ENCODE data around the gene SPATA3.
"Not testable (repeated sequence)": the region's sequence is repeated elsewhere in the genome, so short reads cannot be mapped to it uniquely, and the experiment has no call there.

Gene SPATA3

GRCh38 chr2:230999477-230999876, 3.6 kb downstream of the SPATA3 start:
- no peak for DNase-seq

- DNase-seq: no peak
These were observed 4.4 kb downstream of the SPATA3 start for GRCh38 chr2:231000211-231000904.

GRCh38 chr2:231001036-231001435, 5.1 kb downstream of the SPATA3 start:
- DNase-seq: no peak

- no peak for DNase-seq
These were observed 6.0 kb downstream of the SPATA3 start for GRCh38 chr2:231001921-231002320.

GRCh38 chr2:231002641-231003040, 6.7 kb downstream of the SPATA3 start:
- DNase-seq: no peak

- DNase-seq: no peak
These were observed 7.3 kb downstream of the SPATA3 start for GRCh38 chr2:231003186-231003585.

GRCh38 chr2:231004930-231005329, 9.0 kb downstream of the SPATA3 start:
- DNase-seq: not testable (repeated sequence)

GRCh38 chr2:231007286-231008098, 11.6 kb downstream of the SPATA3 start:
- DNase-seq: no peak

GRCh38 chr2:231008131-231008530, 12.2 kb downstream of the SPATA3 start:
- no peak for DNase-seq

GRCh38 chr2:231009236-231009919, 13.5 kb downstream of the SPATA3 start:
- DNase-seq: no peak

GRCh38 chr2:231010201-231010730, 14.3 kb downstream of the SPATA3 start:
- DNase-seq: no peak

- no peak for DNase-seq
These were observed 15.6 kb downstream of the SPATA3 start for GRCh38 chr2:231011526-231011925.

- no peak for DNase-seq
These were observed 16.5 kb downstream of the SPATA3 start for GRCh38 chr2:231012463-231012862.

- DNase-seq: no peak
These were observed 17.9 kb downstream of the SPATA3 start for GRCh38 chr2:231013820-231014219.

GRCh38 chr2:231015478-231015877, 19.6 kb downstream of the SPATA3 start:
- DNase-seq: no peak

GRCh38 chr2:231015926-231016325, 20.0 kb downstream of the SPATA3 start:
- DNase-seq: no peak

- DNase-seq: no peak
These were observed 20.8 kb downstream of the SPATA3 start for GRCh38 chr2:231016566-231017230.

GRCh38 chr2:231017231-231017598, 21.3 kb downstream of the SPATA3 start:
- no peak for DNase-seq

- DNase-seq: no peak
These were observed 22.3 kb downstream of the SPATA3 start for GRCh38 chr2:231018184-231018583.

- not testable (repeated sequence) for DNase-seq
These were observed 29.1 kb downstream of the SPATA3 start for GRCh38 chr2:231025059-231025458.

- no peak for DNase-seq
These were observed 33.0 kb downstream of the SPATA3 start for GRCh38 chr2:231028889-231029288.

GRCh38 chr2:231029563-231029962, 33.6 kb downstream of the SPATA3 start:
- DNase-seq: no peak

GRCh38 chr2:231030725-231031124, 34.8 kb downstream of the SPATA3 start:
- DNase-seq: no peak

Data from EL (cell line).